ENCODE data around the gene RGP1. TPM values are rescaled to one million over a fixed set of nuclear protein-coding genes. Genes with fewer than 3 reads are reported as not detected.
A peak's percentile ranks its signal among the peaks of the same experiment; 100 is the strongest.

RGP1 gene
- total and polyA plus RNA-seq, 9 of the 15 experiments (the other 6 are each of a cell fraction or from before 2014, with no cell fraction given), result 0.42 to 13.8 (median 6.7) TPM

- no peak for TF ChIP-seq ZNF23 (CRISPR knock-in tag; IDR thresholded peaks at IDR 0.05)
- no peak for TF ChIP-seq PBX2 (CRISPR knock-in tag; IDR thresholded peaks at IDR 0.05; ENCODE audit: low read depth)
- no peak for TF ChIP-seq PBX2 (tag; conservative IDR thresholded peaks at IDR 0.05; ENCODE audit: low read depth)
- no peak for TF ChIP-seq GATAD2A (IDR thresholded peaks at IDR 0.05)
- no peak for TF ChIP-seq FOXJ3 (CRISPR knock-in tag; IDR thresholded peaks at IDR 0.05)
- no peak for TF ChIP-seq ZNF518B (CRISPR knock-in tag; IDR thresholded peaks at IDR 0.05)
- TF ChIP-seq ETV1 (tag; conservative IDR thresholded peaks at IDR 0.05; ENCODE audit: low read depth), result peak; percentile 28; the same call in 1 of the 2 replicates
- no peak for TF ChIP-seq SMAD2 (IDR thresholded peaks at IDR 0.05; ENCODE audit: low read depth, low read length)
- TF ChIP-seq KLF10 (CRISPR knock-in tag; IDR thresholded peaks at IDR 0.05), result no peak
- no peak for TF ChIP-seq NR2F6 (CRISPR knock-in tag; IDR thresholded peaks at IDR 0.05)
- no peak for TF ChIP-seq ZNF511 (CRISPR knock-in tag; IDR thresholded peaks at IDR 0.05)
- no peak for TF ChIP-seq CBX3 (IDR thresholded peaks at IDR 0.05; ENCODE audit: borderline replicate concordance in 1 of 2, low read length in 2 of 2)
- no peak for TF ChIP-seq MXD1 (CRISPR knock-in tag; IDR thresholded peaks at IDR 0.05; ENCODE audit: borderline replicate concordance, poor library complexity, severe bottlenecking)
- TF ChIP-seq ZNF77 (CRISPR knock-in tag; IDR thresholded peaks at IDR 0.05), result no peak
- TF ChIP-seq ZNF239 (CRISPR knock-in tag; IDR thresholded peaks at IDR 0.05), result no peak
- TF ChIP-seq SMARCE1 (IDR thresholded peaks at IDR 0.05), result no peak; the same call in 1 of the 2 replicates
- peak; percentile 56 for TF ChIP-seq SUPT5H (IDR thresholded peaks at IDR 0.05)
- TF ChIP-seq DNMT1 (IDR thresholded peaks at IDR 0.05), result no peak
- no peak for TF ChIP-seq HMGN3 (IDR thresholded peaks at IDR 0.05; ENCODE audit: borderline replicate concordance, extremely low read depth, insufficient read length, low read depth, low read length)
- no peak for TF ChIP-seq DIDO1 (tag; IDR thresholded peaks at IDR 0.05; ENCODE audit: low read depth)
- peak; percentile 74 for TF ChIP-seq POLR2G (IDR thresholded peaks at IDR 0.05; ENCODE audit: low read depth, low read length)
- TF ChIP-seq MEIS2 (IDR thresholded peaks at IDR 0.05; ENCODE audit: partially characterized antibody), result no peak
Measured at GRCh38 chr9:35757226-35757891, 8.3 kb downstream of the RGP1 start (continued).
